ENCODE results near the gene OOSP4A. TPM values are rescaled to one million over a fixed set of nuclear protein-coding genes. Genes with fewer than 3 reads are reported as not detected.

OOSP4A gene
- total and polyA plus RNA-seq, 2 of the 4 experiments (the other 2 are of a cell fraction) = not detected

- no peak overlapping the region for H2BK120ac ChIP-seq (ENCODE audit: low read depth, low read length)
- no peaks in the 10 kb centered on the region for H3K4me1 ChIP-seq (ENCODE audit: control insufficient read depth, insufficient read depth, low read length)
- no peak overlapping the region for H4K91ac ChIP-seq (ENCODE audit: insufficient read depth, low read depth, low read length)
- H2BK15ac ChIP-seq (ENCODE audit: low read depth, low read length) = no peak overlapping the region
- no peak overlapping the region for H3K56ac ChIP-seq (ENCODE audit: extremely low read depth, insufficient read depth, low read length)
- no peaks in the 10 kb centered on the region for H4K20me1 ChIP-seq (ENCODE audit: insufficient read depth, low read length)
- no peak for DNase-seq
- no peaks in the 10 kb centered on the region for H3K27me3 ChIP-seq (ENCODE audit: control insufficient read depth, insufficient read depth, low read length)
- no peak overlapping the region for H3K27ac ChIP-seq (ENCODE audit: insufficient read depth, low read length)
- ChIA-PET POLR2A (ENCODE audit: unreplicated experiment) (no interaction called here), CTCF (interaction anchor here (0.7 kb wide), 1 partner anchor 21 kb away, joined by 3 read pairs; no protein-coding TSS in a partner anchor)
- H3K36me3 ChIP-seq (ENCODE audit: control insufficient read depth, insufficient read depth, low read length) = no peaks in the 10 kb centered on the region
- no peak overlapping the region for H3K4me2 ChIP-seq (ENCODE audit: low read depth, low read length)
- no peak overlapping the region for H2BK20ac ChIP-seq (ENCODE audit: low read depth, low read length)
- dilution Hi-C loops (cut with HindIII; ENCODE audit: low sequenced_read_pairs, unreplicated experiment) (no loop called here), in situ Hi-C loops (cut with MboI; ENCODE audit: low sequenced_read_pairs) (no loop called here), intact Hi-C loops (cut with micrococcal nuclease) (no loop called here)
- no peak overlapping the region for H3K4ac ChIP-seq (ENCODE audit: low read depth, low read length)
- no peaks in the 10 kb centered on the region for H3K9me1 ChIP-seq (ENCODE audit: insufficient read depth, low read length)
- no peak overlapping the region for H3K18ac ChIP-seq (ENCODE audit: low read depth, low read length)
- no peak overlapping the region for H4K5ac ChIP-seq (ENCODE audit: low read depth, low read length)
- TF ChIP-seq USF2 (IDR thresholded peaks at IDR 0.05; ENCODE audit: low read depth, low read length) = no peak
- TF ChIP-seq BHLHE40 (IDR thresholded peaks at IDR 0.05; ENCODE audit: low read depth, low read length) = no peak
- TF ChIP-seq CEBPB (IDR thresholded peaks at IDR 0.05; ENCODE audit: low read depth, low read length) = no peak
- no peak for TF ChIP-seq RCOR1 (IDR thresholded peaks at IDR 0.05; ENCODE audit: insufficient replicate concordance, low read length)
- TF ChIP-seq NFE2L2 (IDR thresholded peaks at IDR 0.05; ENCODE audit: low read depth, low read length) = no peak
- no peak for TF ChIP-seq SMC3 (IDR thresholded peaks at IDR 0.05; ENCODE audit: low read depth, low read length)
- TF ChIP-seq RAD21 (IDR thresholded peaks at IDR 0.05; ENCODE audit: low read length) = no peak
- no peak for TF ChIP-seq FOS (IDR thresholded peaks at IDR 0.05; ENCODE audit: low read depth, low read length)
- TF ChIP-seq MXI1 (IDR thresholded peaks at IDR 0.05; ENCODE audit: borderline replicate concordance, low read depth, low read length) = no peak
- TF ChIP-seq ELK1 (IDR thresholded peaks at IDR 0.05; ENCODE audit: borderline replicate concordance, low read depth, low read length) = no peak
- no peak for TF ChIP-seq MAFK (IDR thresholded peaks at IDR 0.05; ENCODE audit: low read depth, low read length)
- TF ChIP-seq CHD1 (IDR thresholded peaks at IDR 0.05; ENCODE audit: low read depth, low read length) = no peak
- TF ChIP-seq RFX5 (IDR thresholded peaks at IDR 0.05; ENCODE audit: low read depth, low read length) = no peak
- TF ChIP-seq MAZ (IDR thresholded peaks at IDR 0.05; ENCODE audit: borderline replicate concordance, low read depth, low read length) = no peak
- no peak for TF ChIP-seq CTCF (conservative IDR thresholded peaks at IDR 0.05; ENCODE audit: low read depth, low read length)
- no peak for TF ChIP-seq POLR2A (IDR thresholded peaks at IDR 0.05; ENCODE audit: low read depth, low read length)
- H2AK9ac ChIP-seq (replicated peaks; ENCODE audit: low read depth, low read length, poor library complexity) = no peak overlapping the region
- no peaks in the 10 kb centered on the region for H3K79me1 ChIP-seq (ENCODE audit: low read depth in 1 of 2, low read length in 2 of 2)
- no peak overlapping the region for H2AFZ ChIP-seq (replicated peaks; ENCODE audit: low read length, poor library complexity)
- H3K23ac ChIP-seq (ENCODE audit: low read depth, low read length) = no peak overlapping the region
- H2AK5ac ChIP-seq (ENCODE audit: low read depth, low read length) = no peak overlapping the region
- H3K4me3 ChIP-seq (ENCODE audit: insufficient read depth, low read depth, low read length) = no peak overlapping the region
- no TSS peak for BruUV-seq (replicated peaks)
- H3K9ac ChIP-seq (ENCODE audit: low read depth, low read length) = no peak overlapping the region
- H2BK5ac ChIP-seq (ENCODE audit: low read depth, low read length, poor library complexity, severe bottlenecking) = no peak overlapping the region
- ATAC-seq (ENCODE audit: low read depth) = no peak
- no peak overlapping the region for H4K8ac ChIP-seq (ENCODE audit: low read depth in 2 of 2, low read length in 2 of 2)
- WGBS, 2 experiments (ENCODE audit: extremely low coverage in 2 of 2, insufficient read length in 1 of 2) = no CpG with 5 or more reads among the region's 2 CpGs
- no peaks in the 10 kb centered on the region for H3K9me3 ChIP-seq (ENCODE audit: control insufficient read depth, insufficient read depth, low read length)
- no peak overlapping the region for H3K14ac ChIP-seq (replicated peaks; ENCODE audit: low read depth, low read length)
Observed at GRCh38 chr11:60003729-60004128, 39.9 kb downstream of the OOSP4A start.

Measured in IMR-90 (cell line).